Right hindlimb (tissue), 1 donor: Measurements from ENCODE around the gene MAGI2.
A peak's percentile ranks its signal among the peaks of the same experiment; 100 is the strongest.
"Not testable (repeated sequence)": the region's sequence is repeated elsewhere in the genome, so short reads cannot be mapped to it uniquely, and the experiment has no call there.

Experiments used
- DNase-seq: peaks from one replicate; pipeline ENCODE4 v3.0.0-alpha.2; 2018

MAGI2 gene

DNA sequence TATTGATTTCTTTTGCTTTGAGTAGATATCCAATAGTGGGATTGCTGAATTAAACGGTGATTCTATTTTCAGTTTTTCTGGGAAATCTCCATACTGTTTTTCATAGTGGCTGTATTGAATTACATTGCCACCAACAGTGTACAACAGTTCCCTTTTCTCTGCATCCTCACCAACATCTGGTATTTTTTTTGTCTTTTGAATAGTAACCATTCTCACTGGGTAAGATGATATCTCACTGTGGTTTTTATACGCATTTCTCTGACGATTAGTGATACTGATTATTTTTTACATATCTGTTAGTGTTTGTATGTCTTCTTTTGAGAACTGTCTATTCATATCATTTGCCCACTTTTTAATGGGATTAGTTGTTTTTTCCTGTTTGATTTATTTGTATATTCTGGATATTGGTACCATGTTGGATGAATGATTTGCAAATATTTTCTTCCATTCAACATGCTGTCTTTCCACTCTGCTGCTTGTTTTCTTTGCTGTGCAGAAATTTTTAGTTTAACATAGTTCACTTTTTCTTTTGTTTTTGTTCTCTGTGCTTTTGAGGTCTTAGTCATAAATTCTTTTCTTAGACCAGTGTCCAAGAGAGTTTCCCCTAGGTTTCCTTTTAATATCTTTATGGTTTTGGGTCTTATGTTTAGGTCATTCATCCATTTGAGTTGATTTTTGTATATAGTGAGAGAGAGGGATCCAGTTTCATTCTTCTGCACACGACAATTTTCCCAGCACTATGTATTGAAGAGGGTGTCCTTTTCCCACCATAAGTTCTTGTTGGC is 1070.2 kb downstream of the MAGI2 start:
- no peak for DNase-seq

DNA sequence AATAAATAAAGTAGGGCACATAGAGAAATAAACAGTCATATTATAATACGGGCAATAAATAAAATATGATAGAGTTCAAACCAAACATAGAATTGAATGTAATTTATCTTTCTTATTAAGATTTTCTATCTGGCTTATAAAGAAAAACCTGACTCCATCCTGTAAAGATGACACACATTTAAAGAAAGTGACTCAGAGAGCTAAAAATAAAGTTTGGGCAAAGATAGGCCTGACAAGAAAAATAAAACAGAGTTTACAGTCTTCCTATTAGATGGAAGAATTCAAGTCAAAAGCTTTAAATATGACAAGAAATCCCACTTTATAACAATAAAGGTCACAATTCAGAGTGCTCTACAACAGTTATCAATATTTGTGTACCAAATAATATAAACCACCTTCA is 1074.3 kb downstream of the MAGI2 start:
- no peak for DNase-seq

- DNase-seq = no peak
Measured at GRCh38 chr7:78377532-78377931, 1075.9 kb downstream of the MAGI2 start.

GRCh38 chr7:78370936-78371335 is 1082.5 kb downstream of the MAGI2 start:
- no peak for DNase-seq

GRCh38 chr7:78368771-78369170 is 1084.7 kb downstream of the MAGI2 start:
- no peak for DNase-seq

DNA sequence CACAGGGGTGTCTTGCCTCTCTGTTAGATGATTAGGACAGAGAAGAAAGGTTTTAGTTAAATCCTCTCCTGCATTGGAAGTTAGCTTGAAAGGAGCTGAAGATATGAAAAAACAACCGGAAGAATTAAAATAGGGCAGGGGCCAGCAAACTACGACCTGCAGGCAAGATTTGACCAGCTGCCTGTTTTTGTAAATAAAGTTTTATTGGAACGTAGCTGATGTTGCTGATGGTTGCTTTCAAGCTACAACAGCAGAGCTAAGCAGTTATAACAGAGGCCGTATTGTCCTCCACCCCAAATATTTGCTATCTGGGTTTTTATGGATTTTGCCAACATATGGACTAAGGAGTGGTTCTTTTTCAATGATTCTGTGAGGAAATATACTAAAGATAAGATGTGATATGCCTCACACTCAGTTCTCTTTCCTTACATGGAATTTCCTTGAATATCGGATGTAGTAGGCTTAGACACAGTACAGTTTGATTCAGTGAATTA is 1086.1 kb downstream of the MAGI2 start:
- DNase-seq = no peak

DNA sequence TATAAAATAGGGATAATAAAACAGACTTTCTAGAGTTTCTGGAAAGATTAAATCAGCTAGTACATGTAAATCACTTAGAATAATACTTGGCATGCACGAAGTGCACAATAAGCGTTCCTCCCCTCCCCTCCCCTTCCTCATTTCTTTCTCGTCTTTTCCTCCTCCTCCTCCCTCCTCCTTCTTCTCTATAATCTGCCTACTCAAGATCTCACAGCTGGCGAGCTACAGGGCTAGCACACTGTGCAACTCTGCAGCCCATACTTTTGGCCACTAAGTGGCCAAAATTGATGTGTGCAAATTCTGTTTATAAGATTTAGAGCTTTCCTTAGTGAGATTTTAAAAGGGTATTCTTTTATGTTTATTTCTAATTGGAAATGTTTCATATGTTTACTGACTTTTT is 1089.6 kb downstream of the MAGI2 start:
- no peak for DNase-seq

- no peak for DNase-seq
Measured at GRCh38 chr7:78359836-78360235, 1093.6 kb downstream of the MAGI2 start.

DNA sequence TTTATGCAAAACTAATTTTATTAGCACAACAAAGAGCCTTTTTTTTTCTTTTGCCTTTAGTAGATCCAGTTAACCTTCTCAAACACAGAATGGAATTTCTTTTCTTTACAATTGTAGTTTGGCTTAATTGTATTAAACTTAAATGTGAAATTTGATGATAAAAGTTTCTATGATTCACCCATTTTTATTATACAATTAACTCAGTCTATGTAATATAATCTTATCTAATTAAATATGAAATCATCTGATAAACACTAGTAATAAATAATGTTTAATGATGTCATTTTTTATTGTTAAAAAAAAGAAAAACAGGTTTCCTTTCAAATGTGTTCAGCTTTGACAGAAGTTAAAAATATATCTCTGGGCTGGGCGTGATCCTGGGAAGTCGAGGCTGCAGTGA is 1095.8 kb downstream of the MAGI2 start:
- DNase-seq = no peak

- DNase-seq = no peak
Measured at GRCh38 chr7:78355834-78356233, 1097.6 kb downstream of the MAGI2 start.

GRCh38 chr7:78350926-78351325 is 1102.5 kb downstream of the MAGI2 start:
- no peak for DNase-seq

GRCh38 chr7:78350391-78350790 is 1103.1 kb downstream of the MAGI2 start:
- no peak for DNase-seq

GRCh38 chr7:78346827-78347226 is 1106.6 kb downstream of the MAGI2 start:
- no peak for DNase-seq

DNA sequence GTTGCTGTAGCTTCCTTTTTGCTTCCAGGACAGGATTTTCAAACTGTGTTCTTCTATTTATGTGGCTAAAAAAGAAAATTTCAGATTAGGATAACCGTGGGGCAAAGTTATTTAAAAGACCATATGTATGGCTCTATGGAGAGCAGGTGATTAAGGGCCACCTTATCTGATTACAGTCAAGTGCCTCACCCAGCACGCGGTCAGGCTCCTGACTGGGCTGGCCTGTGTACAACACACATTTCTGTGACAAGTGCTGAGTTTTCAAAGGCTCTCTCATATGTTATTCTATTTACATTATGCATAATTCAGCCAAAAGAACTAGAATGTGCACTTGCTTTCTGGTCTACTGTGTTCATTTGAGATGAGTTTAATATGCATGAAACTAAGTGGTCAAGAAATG is 1107.5 kb downstream of the MAGI2 start:
- no peak for DNase-seq

DNA sequence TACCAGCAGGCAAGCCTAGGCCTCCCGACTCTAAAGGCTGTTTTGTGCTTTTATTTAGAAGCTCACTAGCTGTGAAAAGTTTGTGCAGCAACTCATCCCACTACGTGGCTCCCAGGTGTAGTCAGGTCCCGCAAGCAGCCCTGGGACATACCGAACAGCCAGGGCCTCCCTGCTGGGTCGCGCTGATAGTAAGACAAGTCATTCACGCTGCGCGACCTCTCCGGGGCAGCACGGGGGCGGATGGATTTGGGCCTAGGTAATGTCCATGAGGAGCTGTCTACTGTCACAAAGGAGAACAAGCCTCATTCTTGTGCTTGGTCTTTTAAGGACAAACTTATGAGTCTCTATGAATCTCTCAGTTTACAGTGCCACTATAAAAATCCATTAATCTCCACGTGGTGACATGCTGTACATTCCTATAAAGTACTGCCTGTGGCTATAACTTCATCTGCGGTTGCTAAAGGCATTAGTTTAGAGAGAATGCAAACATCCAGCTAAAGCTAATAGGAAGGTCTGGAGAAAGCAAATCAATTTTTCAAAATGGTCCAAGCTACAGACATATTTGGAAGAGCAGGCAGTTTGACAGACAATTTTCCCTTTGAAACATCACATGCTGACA is 1108.1 kb downstream of the MAGI2 start:
- DNase-seq = no peak

- DNase-seq = no peak
Measured at GRCh38 chr7:78334426-78334825, 1119.0 kb downstream of the MAGI2 start.

GRCh38 chr7:78333530-78334425 is 1119.7 kb downstream of the MAGI2 start:
- DNase-seq = no peak

DNA sequence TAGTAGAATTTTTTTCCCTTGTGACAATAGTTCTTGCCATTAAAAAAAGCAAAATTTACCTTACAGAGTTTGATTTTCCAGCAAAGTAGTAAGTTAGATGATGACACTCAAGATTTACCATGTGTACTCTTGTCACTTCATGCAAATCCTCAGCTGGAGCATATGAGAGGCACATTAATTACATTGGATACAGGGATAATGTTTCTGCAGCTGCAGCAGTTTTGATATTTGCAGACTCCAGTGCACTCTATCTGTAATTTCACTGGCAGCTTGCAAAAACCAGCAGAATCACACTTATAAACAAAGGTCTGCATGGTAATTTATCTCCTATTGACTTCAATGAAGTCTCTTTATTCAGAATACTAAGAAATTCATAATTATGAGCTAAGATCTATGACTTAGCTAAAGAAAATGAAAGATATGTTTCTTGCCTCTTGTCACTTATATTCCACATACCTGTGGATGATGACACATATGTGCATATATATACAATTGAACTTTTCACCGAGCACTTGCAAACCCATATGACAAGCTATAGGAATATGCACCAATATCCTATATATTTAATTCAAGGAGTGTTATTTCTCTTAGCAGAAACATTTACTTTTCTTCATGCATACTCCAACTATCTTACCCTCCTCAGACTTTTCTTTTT is 1124.3 kb downstream of the MAGI2 start:
- no peak for DNase-seq

DNA sequence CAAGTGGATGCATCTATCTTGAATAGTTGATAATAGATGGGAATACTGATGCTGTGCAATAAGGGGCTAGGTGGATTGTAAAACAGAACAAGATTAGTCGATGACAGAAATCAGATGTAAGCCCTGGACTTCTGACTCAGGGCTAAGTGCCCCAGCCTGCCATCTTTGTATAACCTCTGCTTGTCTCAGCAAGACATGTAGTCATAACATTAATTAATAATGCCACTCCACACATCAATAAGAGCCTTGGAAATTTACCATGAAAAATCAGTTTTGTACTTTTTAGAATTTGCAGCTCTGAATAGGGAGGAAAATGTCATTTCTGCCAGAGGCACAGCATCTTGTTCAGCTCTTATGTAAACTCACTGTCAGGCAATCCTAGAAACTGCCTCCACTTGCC is 1125.7 kb downstream of the MAGI2 start:
- DNase-seq = no peak

- peak; percentile 55 for DNase-seq
Measured at GRCh38 chr7:78326876-78327275, 1126.6 kb downstream of the MAGI2 start.

- DNase-seq = no peak
Measured at GRCh38 chr7:78326189-78326588, 1127.3 kb downstream of the MAGI2 start.

- DNase-seq = no peak
Measured at GRCh38 chr7:78323118-78323517, 1130.3 kb downstream of the MAGI2 start.

DNA sequence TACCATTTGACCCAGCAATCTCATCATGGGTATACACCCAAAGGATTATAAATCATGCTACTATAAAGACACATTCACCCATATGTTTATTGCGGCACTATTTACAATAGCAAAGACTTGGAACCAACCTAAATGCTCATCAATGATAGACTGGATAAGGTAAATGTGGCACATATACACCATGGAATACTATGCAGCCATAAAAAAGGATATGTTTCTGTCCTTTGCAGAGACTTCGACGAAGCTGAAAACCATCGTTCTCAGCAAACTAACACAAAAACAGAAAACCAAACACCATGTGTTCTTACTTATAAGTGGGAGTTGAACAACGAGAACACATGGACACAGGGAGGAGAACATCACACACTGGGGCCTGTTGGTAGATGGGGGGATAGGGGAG is 1131.2 kb downstream of the MAGI2 start:
- DNase-seq = not testable (repeated sequence)
